ENCODE data around the gene RAB8B. TPM values are rescaled to one million over a fixed set of nuclear protein-coding genes. Genes with fewer than 3 reads are reported as not detected.

RAB8B gene
- total and polyA plus RNA-seq, 10 of the 15 experiments (the other 5 are each of a cell fraction or from before 2014, with no cell fraction given) = 17.8 to 104 (median 65.1) TPM

- RAD21 ChIA-PET (ENCODE audit: unreplicated experiment) = no interaction called here
- ATAC-seq (no peak; the same call in 2 of the 3 replicates), DNase-seq (ENCODE audit: low read depth, low spot score) (no peak), FAIRE-seq (no peak)
- Histone ChIP-seq H3K9ac (ENCODE audit: control insufficient read depth, insufficient read depth, low read length) (no peak overlapping the region), H3K27me3 (replicated peaks in 1 of 2; ENCODE audit: control insufficient read depth in 2 of 2, insufficient read depth in 2 of 2, low read length in 1 of 2) (no peaks in the 10 kb centered on the region; a peak in 1 of 4 replicates), H4K20me1 (ENCODE audit: control insufficient read depth, insufficient read depth) (no peaks in the 10 kb centered on the region), H3K27ac (ENCODE audit: control insufficient read depth, insufficient read depth) (no peak overlapping the region), H3K9me3 (replicated peaks; ENCODE audit: control insufficient read depth, insufficient read depth, low read length) (no peaks in the 10 kb centered on the region), H3K36me3 (ENCODE audit: control insufficient read depth in 2 of 2, insufficient read depth in 2 of 2, low read length in 1 of 2) (no peaks in the 10 kb centered on the region), H3K4me2 (ENCODE audit: control insufficient read depth, insufficient read depth) (no peak overlapping the region), H3K79me2 (ENCODE audit: control insufficient read depth, insufficient read depth, low read length) (no peaks in the 10 kb centered on the region), H3K4me3 (no peak overlapping the region), H3K4me1 (ENCODE audit: control insufficient read depth, insufficient read depth, low read length) (no peaks in the 10 kb centered on the region), H2AFZ (ENCODE audit: control insufficient read depth, low read depth, low read length) (no peak overlapping the region)
- SMC1A ChIA-PET (ENCODE audit: uncharacterized antibody, unreplicated experiment) = interaction anchor here (1.0 kb wide), 1 partner anchor 26 kb away, joined by 3 read pairs; no protein-coding TSS in a partner anchor
- no TSS peak for BruUV-seq (replicated peaks)
- CTCF ChIA-PET = interaction anchor here (1.4 kb wide), 1 partner anchor 76 kb away, joined by 5 read pairs; no protein-coding TSS in a partner anchor
- 75% methylated on average over 2 of the region's 2 CpGs for WGBS (ENCODE audit: insufficient coverage, insufficient replicate concordance, low lambda C conversion rate, missing lambda C conversion rate)
- no peak for TF ChIP-seq MXI1 (IDR thresholded peaks at IDR 0.05; ENCODE audit: low read depth, low read length)
- no peak for TF ChIP-seq BACH1 (IDR thresholded peaks at IDR 0.05; ENCODE audit: borderline replicate concordance)
- TF ChIP-seq NFYB (IDR thresholded peaks at IDR 0.05; ENCODE audit: insufficient read depth, low read depth, low read length) = no peak
- no peak for TF ChIP-seq ZBTB33 (IDR thresholded peaks at IDR 0.05)
- TF ChIP-seq SRF (IDR thresholded peaks at IDR 0.05; ENCODE audit: low read depth in 2 of 2, low read length in 2 of 2) = no peak
- no peak for TF ChIP-seq ZNF217 (IDR thresholded peaks at IDR 0.05)
- POLR2A ChIA-PET = no interaction called here
- in situ Hi-C loops (cut with MboI) = no loop called here
- intact Hi-C loops (cut with micrococcal nuclease; ENCODE audit: unreplicated experiment) = no loop called here
These were observed 19.6 kb upstream of the RAB8B start for GRCh38 chr15:63169788-63170187.

All from GM12878 (cell line).